Calu3 (cell line): Measurements from ENCODE around the gene ATP1B3. TPM values are rescaled to one million over a fixed set of nuclear protein-coding genes. Genes with fewer than 3 reads are reported as not detected.

Experiments used
- BruUV-seq: library from RNA; stranded (reverse); fragments of 400-500 nt; replicated peaks from 2 replicates; lab custom pipeline; 2021; lab: Mats Ljungman, UMichigan
- CTCF ChIA-PET: fragments of 300-600 bp; sonication (Branson Sonifier 250); formaldehyde crosslinking; loops from one replicate; lab custom pipeline; 2022; ENCODE audit warnings: antibody characterized with exemption; lab: Charles Lee
- DNase-seq: peaks from one replicate; pipeline ENCODE4 v3.0.0; 2022
- H3K27ac Mint-ChIP-seq: one replicate; pipeline ENCODE4 v1.8.0; 2022; ENCODE audit warnings: mixed read lengths; ENCODE audit not compliant: unreplicated experiment
- H3K27me3 Mint-ChIP-seq: one replicate; pipeline ENCODE4 v1.8.0; 2022; ENCODE audit warnings: mixed read lengths; ENCODE audit not compliant: unreplicated experiment
- H3K36me3 Mint-ChIP-seq: one replicate; pipeline ENCODE4 v1.8.0; 2022; ENCODE audit warnings: mild to moderate bottlenecking, moderate library complexity, mixed read lengths; ENCODE audit not compliant: insufficient read depth, unreplicated experiment
- H3K4me1 Mint-ChIP-seq: one replicate; pipeline ENCODE4 v1.8.0; 2022; ENCODE audit warnings: mild to moderate bottlenecking, low read depth, mixed read lengths; ENCODE audit not compliant: unreplicated experiment
- H3K4me3 Mint-ChIP-seq: one replicate; pipeline ENCODE4 v1.8.0; 2022; ENCODE audit warnings: mild to moderate bottlenecking, low read depth, moderate library complexity, mixed read lengths; ENCODE audit not compliant: unreplicated experiment
- H3K9me3 Mint-ChIP-seq: one replicate; pipeline ENCODE4 v1.8.0; 2022; ENCODE audit warnings: low read depth, mixed read lengths; ENCODE audit not compliant: unreplicated experiment
- intact Hi-C: fragments of 100-400 bp; cut with micrococcal nuclease; formaldehyde crosslinking; loops from one replicate; pipeline ENCODE4 v1.10.0; 2022; ENCODE audit not compliant: unreplicated experiment
- total RNA-seq: library from RNA; stranded (reverse); gene quantifications from 2 replicates; pipeline ENCODE4 v1.2.3, GENCODE V29; 2022
- TF ChIP-seq, protein P1 (sequence below): fragments of 200-600 bp; IDR thresholded peaks from one replicate; pipeline ENCODE4 v1.8.0; 2022; ENCODE audit warnings: antibody characterized with exemption; ENCODE audit not compliant: unreplicated experiment

The ATP1B3 gene
- total RNA-seq, 1 experiment from 2014 or later: 157 TPM

DNA sequence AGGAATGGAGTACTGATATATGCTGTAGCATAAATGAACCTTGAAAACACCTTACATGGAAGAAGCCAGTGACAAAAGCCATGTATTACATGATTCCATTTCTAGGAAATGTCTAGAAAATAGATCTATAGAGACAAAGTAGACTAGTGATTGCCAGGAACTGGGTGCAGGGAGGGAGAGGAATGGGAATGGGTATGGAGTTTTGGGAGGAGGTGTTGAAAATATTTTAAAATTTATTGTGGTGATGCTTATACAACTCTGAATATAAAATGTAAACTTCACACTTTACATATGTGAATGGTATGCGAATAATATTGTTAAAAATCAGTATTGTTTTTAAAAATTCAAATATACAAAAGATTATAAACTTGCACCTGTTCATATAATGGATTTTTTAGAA lies 22.5 kb downstream of the ATP1B3 start:
- Mint-ChIP-seq H3K27me3 (no peaks in the 10 kb centered on the region), H3K4me3 (no peak overlapping the region), H3K9me3 (peaks cover 3% of the 10 kb centered on the region), H3K36me3 (peaks cover 6% of the 10 kb centered on the region), H3K27ac (no peak overlapping the region), H3K4me1 (peaks cover 10% of the 10 kb centered on the region)
- TF ChIP-seq, protein P1, sequence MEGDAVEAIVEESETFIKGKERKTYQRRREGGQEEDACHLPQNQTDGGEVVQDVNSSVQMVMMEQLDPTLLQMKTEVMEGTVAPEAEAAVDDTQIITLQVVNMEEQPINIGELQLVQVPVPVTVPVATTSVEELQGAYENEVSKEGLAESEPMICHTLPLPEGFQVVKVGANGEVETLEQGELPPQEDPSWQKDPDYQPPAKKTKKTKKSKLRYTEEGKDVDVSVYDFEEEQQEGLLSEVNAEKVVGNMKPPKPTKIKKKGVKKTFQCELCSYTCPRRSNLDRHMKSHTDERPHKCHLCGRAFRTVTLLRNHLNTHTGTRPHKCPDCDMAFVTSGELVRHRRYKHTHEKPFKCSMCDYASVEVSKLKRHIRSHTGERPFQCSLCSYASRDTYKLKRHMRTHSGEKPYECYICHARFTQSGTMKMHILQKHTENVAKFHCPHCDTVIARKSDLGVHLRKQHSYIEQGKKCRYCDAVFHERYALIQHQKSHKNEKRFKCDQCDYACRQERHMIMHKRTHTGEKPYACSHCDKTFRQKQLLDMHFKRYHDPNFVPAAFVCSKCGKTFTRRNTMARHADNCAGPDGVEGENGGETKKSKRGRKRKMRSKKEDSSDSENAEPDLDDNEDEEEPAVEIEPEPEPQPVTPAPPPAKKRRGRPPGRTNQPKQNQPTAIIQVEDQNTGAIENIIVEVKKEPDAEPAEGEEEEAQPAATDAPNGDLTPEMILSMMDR: no peak
- no peak for DNase-seq
- intact Hi-C loops: no loop called here
- CTCF ChIA-PET: no interaction called here
- BruUV-seq: no TSS peak

DNA sequence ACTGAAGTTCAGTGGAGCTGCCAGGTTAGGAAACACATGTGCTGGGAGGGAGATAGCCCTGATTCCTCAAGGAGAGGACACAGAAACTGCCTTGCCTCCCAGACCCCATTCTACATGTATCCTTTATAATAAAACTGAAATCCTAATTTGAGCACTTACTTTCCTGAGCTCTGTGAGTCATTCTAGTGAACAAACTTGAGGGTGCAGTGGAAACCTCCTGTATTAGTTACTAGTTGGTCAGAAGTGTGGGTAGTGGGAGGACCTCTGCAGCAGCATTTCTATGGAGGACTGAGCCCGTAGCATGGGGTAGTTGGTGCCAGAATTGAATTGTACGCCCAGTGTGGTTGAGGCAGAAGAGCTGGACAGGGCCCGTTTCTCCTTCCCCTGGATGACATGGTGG lies 23.9 kb downstream of the ATP1B3 start:
- CTCF ChIA-PET: interaction anchor here (0.6 kb wide), 1 partner anchor 255 kb away, joined by 5 read pairs; no protein-coding TSS in a partner anchor
- Mint-ChIP-seq H3K9me3 (peaks cover 3% of the 10 kb centered on the region), H3K36me3 (peaks cover 6% of the 10 kb centered on the region), H3K4me3 (no peak overlapping the region), H3K4me1 (peaks cover 1% of the 10 kb centered on the region), H3K27me3 (no peaks in the 10 kb centered on the region), H3K27ac (no peak overlapping the region)
- intact Hi-C loops: no loop called here
- TF ChIP-seq, protein P1: no peak
- DNase-seq: no peak
- no TSS peak for BruUV-seq

DNA sequence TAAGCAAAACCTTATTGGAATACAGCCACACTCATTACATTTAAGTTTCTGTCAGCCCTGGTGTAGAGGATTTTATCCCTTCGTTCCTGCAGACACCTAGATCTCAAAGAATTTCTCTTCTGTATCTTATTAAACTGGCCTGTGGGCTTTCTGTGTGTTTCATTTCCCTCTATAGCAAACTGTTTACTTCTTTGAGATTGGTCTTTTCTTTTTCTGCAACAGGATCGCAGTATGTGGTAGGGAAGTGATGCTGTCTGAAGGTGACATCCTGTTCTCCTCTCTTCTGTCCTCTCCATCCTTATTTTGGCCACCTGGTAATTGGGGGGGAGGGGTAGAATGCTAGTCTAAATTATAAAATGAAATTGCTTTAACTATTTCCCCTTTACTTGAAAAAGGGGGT lies 25.5 kb downstream of the ATP1B3 start:
- BruUV-seq: no TSS peak
- Mint-ChIP-seq H3K9me3 (peaks cover 3% of the 10 kb centered on the region), H3K4me1 (no peaks in the 10 kb centered on the region), H3K4me3 (no peak overlapping the region), H3K36me3 (peaks cover 6% of the 10 kb centered on the region), H3K27ac (no peak overlapping the region), H3K27me3 (no peaks in the 10 kb centered on the region)
- CTCF ChIA-PET: no interaction called here
- no peak for DNase-seq
- intact Hi-C loops: no loop called here
- TF ChIP-seq, protein P1: no peak

DNA sequence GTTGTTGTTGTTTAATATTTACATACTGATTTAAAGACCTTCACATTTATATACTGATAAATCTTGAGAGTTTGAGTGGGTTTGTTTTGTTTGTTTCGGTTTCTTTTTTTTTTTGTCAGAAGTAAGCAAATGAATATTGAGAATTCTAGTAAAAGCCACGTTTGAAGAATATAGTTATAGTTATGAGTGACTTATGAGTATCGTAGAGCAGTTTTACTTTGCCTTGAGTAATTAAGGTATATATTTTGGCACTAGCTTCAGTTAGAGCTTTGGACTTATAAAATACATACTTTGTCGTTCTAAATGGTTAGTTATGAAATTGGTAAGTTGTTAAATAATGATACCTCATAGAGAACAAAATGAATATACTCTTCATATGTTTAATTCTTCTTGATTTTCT lies 27.8 kb downstream of the ATP1B3 start:
- Mint-ChIP-seq H3K4me3 (no peak overlapping the region), H3K27me3 (no peaks in the 10 kb centered on the region), H3K36me3 (peaks cover 6% of the 10 kb centered on the region), H3K4me1 (no peaks in the 10 kb centered on the region), H3K9me3 (no peaks in the 10 kb centered on the region), H3K27ac (no peak overlapping the region)
- TF ChIP-seq, protein P1: no peak
- no TSS peak for BruUV-seq
- intact Hi-C loops: no loop called here
- DNase-seq: no peak
- CTCF ChIA-PET: no interaction called here
